Muscle layer of duodenum (tissue), 2 donors: Measurements from ENCODE around the gene BTBD9.

Experiments used
- H3K27ac ChIP-seq: one replicate; pipeline ENCODE4 v1.7.0; 2013; ENCODE audit warnings: mild to moderate bottlenecking, low read length
- H3K27me3 ChIP-seq: one replicate; pipeline ENCODE4 v1.7.0; 2013; ENCODE audit warnings: low read depth, mild to moderate bottlenecking, control low read depth, low read length
- H3K36me3 ChIP-seq, 2 donors: one replicate each; pipeline ENCODE4 v1.7.0; 2013; ENCODE audit warnings: low read length in 2 of 2, control low read depth in 1 of 2, mild to moderate bottlenecking in 1 of 2; ENCODE audit not compliant: insufficient read depth in 2 of 2, control insufficient read depth in 1 of 2
- H3K4me1 ChIP-seq, 2 donors: one replicate each; pipeline ENCODE4 v1.7.0; 2013; ENCODE audit warnings: low read length in 2 of 2, mild to moderate bottlenecking in 2 of 2, control low read depth in 1 of 2, moderate library complexity in 1 of 2; ENCODE audit not compliant: insufficient read depth in 2 of 2, control insufficient read depth in 1 of 2
- H3K4me3 ChIP-seq, 2 donors: one replicate each; pipeline ENCODE4 v1.7.0; 2013; ENCODE audit warnings: low read length in 2 of 2, low read depth in 1 of 2, mild to moderate bottlenecking in 1 of 2
- H3K9me3 ChIP-seq, 2 donors: one replicate each; pipeline ENCODE4 v1.7.0; 2013; ENCODE audit warnings: low read length in 2 of 2, control low read depth in 1 of 2, mild to moderate bottlenecking in 1 of 2; ENCODE audit not compliant: control insufficient read depth in 1 of 2
- donor health status: healthy.

The BTBD9 gene

GRCh38 chr6:38161754-38162492, 477.8 kb downstream of the BTBD9 start:
- Histone ChIP-seq H3K9me3 (peaks cover 0 to 3% of the 10 kb centered on the region in 2 donors), H3K36me3 (peaks cover 0 to 7% of the 10 kb centered on the region in 2 donors), H3K4me3 (no peak overlapping the region), H3K27me3 (no peaks in the 10 kb centered on the region), H3K4me1 (no peaks in the 10 kb centered on the region), H3K27ac (no peak overlapping the region)

- Histone ChIP-seq H3K27me3 (no peaks in the 10 kb centered on the region), H3K4me3 (no peak overlapping the region), H3K9me3 (peaks cover 0 to 3% of the 10 kb centered on the region in 2 donors), H3K27ac (no peak overlapping the region), H3K36me3 (peaks cover 0 to 7% of the 10 kb centered on the region in 2 donors), H3K4me1 (no peaks in the 10 kb centered on the region)
These were observed 478.4 kb downstream of the BTBD9 start for GRCh38 chr6:38161331-38161730.

DNA sequence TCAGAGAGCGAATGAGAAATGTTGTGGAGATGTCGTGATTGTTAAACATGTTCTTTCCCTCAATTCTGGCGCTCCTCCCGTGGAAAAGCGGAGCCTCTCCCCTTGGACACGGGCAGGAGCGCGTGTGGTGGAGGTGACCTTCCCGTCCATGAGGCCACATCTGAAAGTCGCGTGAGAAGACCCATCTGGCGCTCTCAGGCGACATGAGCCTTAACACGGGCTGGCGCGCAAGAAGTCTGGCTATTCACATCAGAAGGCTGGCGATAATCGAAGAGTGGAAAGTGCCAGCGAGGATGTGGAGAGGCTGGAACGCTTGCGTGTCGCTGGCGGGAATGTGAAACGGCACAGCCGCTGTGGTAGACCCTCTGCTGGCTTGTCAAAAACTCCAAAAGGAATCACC, 478.9 kb downstream of the BTBD9 start:
- no peak overlapping the region for H3K27ac ChIP-seq

DNA sequence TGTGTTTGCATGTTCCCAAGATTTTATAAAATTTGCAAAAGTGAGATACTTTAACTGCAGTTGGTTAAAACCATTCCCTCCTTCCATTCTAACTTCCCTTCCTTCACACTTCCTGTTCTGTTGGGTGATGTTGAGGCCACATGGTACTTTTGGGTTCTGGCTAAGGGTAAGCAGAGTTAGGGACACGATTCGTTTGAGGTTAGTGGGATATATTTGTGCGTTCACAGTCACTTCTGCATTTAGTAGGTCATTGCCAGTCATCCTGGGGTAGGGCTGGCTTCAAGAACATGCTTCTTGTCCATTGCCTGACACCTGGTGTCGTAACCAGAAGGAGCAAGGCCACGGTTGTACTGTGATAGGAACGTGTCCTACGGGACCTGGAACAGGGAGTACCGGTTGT, 480.1 kb downstream of the BTBD9 start:
- H3K27me3 ChIP-seq = no peaks in the 10 kb centered on the region
- peaks cover 0 to 9% of the 10 kb centered on the region in 2 donors for H3K4me1 ChIP-seq
- H3K27ac ChIP-seq = no peak overlapping the region
- H3K36me3 ChIP-seq = peaks cover 0 to 7% of the 10 kb centered on the region in 2 donors
- H3K9me3 ChIP-seq = peaks cover 0 to 3% of the 10 kb centered on the region in 2 donors
- no peak overlapping the region for H3K4me3 ChIP-seq

More for the DNA sequence above, 478.9 kb downstream of the BTBD9 start:
- Histone ChIP-seq H3K4me1 (peaks cover 0 to 2% of the 10 kb centered on the region in 2 donors), H3K27me3 (no peaks in the 10 kb centered on the region), H3K36me3 (peaks cover 0 to 7% of the 10 kb centered on the region in 2 donors), H3K4me3 (no peak overlapping the region), H3K9me3 (peaks cover 0 to 3% of the 10 kb centered on the region in 2 donors)

DNA sequence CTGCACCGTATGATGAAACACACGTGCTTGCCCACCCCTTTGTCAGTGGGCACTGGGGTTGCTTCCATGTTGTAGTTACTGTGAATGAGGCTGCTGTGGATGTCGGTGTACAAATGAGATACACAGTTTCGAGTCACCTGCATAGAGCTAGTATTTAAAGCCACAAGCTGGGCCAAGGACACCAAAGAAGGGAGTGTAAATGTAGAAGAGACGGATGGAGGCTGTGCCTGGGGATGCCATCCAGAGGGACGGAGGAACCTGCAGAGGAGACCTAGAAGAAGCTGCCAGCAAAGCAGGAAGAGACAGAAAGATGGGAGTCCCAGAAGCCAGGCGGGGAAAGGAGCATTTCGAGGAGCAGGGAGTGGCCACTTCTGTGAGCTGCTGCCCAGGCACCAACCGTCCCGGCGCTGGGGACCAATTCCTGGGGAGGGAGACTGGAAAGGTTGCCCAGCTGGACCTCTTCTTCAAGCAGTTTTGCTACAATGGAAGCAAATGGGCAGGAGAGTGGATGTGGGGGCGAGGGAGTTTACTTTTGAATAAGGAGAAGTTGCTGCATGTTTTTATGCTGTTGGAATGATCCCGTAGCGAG, 480.9 kb downstream of the BTBD9 start:
- Histone ChIP-seq H3K27ac (no peak overlapping the region), H3K4me1 (peaks cover 0 to 9% of the 10 kb centered on the region in 2 donors), H3K27me3 (no peaks in the 10 kb centered on the region), H3K4me3 (no peak overlapping the region), H3K9me3 (peaks cover 0 to 3% of the 10 kb centered on the region in 2 donors), H3K36me3 (peaks cover 0 to 7% of the 10 kb centered on the region in 2 donors)

GRCh38 chr6:38157905-38158304, 481.8 kb downstream of the BTBD9 start:
- Histone ChIP-seq H3K9me3 (peaks cover 0 to 3% of the 10 kb centered on the region in 2 donors), H3K27ac (no peak overlapping the region), H3K36me3 (peaks cover 0 to 13% of the 10 kb centered on the region in 2 donors), H3K27me3 (no peaks in the 10 kb centered on the region), H3K4me1 (peaks cover 0 to 14% of the 10 kb centered on the region in 2 donors), H3K4me3 (no peak overlapping the region)

DNA sequence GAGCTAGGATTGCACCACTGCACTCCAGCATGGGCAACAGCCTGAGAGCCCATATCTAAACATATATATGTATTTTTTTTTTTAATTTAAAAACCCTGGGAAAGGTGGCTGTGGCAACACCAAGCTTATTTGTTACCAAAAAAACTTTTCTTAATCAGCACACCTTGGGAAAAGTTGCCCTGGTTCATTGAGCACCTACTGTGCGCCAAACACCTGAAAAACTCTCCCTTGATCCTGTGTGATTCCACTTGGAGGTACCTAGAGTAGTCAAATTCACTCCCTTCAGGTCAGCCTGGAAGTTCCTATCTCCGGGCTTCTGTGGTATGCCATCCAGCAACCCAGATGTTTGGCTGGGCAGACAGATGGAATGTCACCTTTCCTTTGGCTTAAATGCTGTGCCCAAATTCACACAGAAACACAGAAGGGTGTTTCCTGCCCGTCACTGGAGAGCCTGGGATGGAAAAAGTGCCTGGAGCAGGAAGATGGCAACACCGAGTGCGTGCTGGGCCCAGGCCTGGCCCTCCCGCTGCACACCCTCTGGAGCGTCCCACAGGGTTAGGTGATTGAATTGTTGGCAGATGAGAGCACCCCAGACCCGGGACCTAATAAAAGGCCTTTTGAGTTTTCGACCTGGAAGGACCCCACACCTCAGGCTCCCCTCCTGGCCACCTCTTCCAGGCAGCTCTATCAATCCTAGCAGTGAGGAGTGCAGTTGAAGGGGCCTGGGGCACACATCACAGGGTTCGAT, 482.7 kb downstream of the BTBD9 start:
- Histone ChIP-seq H3K9me3 (peaks cover 0 to 3% of the 10 kb centered on the region in 2 donors), H3K27ac (no peak overlapping the region), H3K36me3 (peaks cover 0 to 16% of the 10 kb centered on the region in 2 donors), H3K27me3 (no peaks in the 10 kb centered on the region), H3K4me3 (no peak overlapping the region), H3K4me1 (peaks cover 0 to 14% of the 10 kb centered on the region in 2 donors)

GRCh38 chr6:38155621-38156204, 484.0 kb downstream of the BTBD9 start:
- peaks cover 0 to 14% of the 10 kb centered on the region in 2 donors for H3K4me1 ChIP-seq
- peaks cover 0 to 3% of the 10 kb centered on the region in 2 donors for H3K9me3 ChIP-seq
- H3K27ac ChIP-seq = no peak overlapping the region
- H3K4me3 ChIP-seq = no peak overlapping the region
- H3K36me3 ChIP-seq = peaks cover 0 to 12% of the 10 kb centered on the region in 2 donors
- no peaks in the 10 kb centered on the region for H3K27me3 ChIP-seq

GRCh38 chr6:38155144-38155543, 484.6 kb downstream of the BTBD9 start:
- Histone ChIP-seq H3K36me3 (peaks cover 0 to 12% of the 10 kb centered on the region in 2 donors), H3K27ac (no peak overlapping the region), H3K9me3 (peaks cover 0 to 3% of the 10 kb centered on the region in 2 donors), H3K4me1 (peaks cover 0 to 14% of the 10 kb centered on the region in 2 donors), H3K27me3 (no peaks in the 10 kb centered on the region), H3K4me3 (no peak overlapping the region)

- H3K27ac ChIP-seq = no peak overlapping the region
- peaks cover 0 to 3% of the 10 kb centered on the region in 2 donors for H3K9me3 ChIP-seq
- no peak overlapping the region for H3K4me3 ChIP-seq
- peaks cover 0 to 12% of the 10 kb centered on the region in 2 donors for H3K36me3 ChIP-seq
- no peaks in the 10 kb centered on the region for H3K27me3 ChIP-seq
- H3K4me1 ChIP-seq = peaks cover 1 to 16% of the 10 kb centered on the region in 2 donors
These were observed 485.0 kb downstream of the BTBD9 start for GRCh38 chr6:38154731-38155130.
